Measurements from ENCODE around the gene ORC3. TPM values are rescaled to one million over a fixed set of nuclear protein-coding genes. Genes with fewer than 3 reads are reported as not detected.

The ORC3 gene
- total RNA-seq, 4 donors from 2014 or later = 11.2 to 24.8 (median 16.9) TPM

DNA sequence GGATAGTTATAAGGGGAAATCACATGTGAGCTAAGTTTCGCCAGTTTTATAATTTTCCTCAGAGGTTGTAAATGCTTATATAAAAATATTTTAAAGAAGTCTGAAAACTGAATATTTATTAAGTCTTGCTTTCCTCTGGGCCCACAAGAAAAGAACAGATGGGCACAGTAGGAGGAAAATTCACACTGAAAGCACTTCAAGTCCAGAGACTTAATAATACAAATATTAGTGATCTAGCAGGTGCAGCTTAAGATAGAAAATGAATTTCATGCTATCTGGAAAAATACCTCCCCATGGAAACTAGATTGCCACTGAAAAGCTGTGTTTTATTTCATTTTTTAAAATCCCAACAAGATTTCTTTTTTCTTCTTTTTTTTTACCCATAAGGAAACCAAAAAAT, 47.2 kb downstream of the ORC3 start:
- no peak for DNase-seq

DNA sequence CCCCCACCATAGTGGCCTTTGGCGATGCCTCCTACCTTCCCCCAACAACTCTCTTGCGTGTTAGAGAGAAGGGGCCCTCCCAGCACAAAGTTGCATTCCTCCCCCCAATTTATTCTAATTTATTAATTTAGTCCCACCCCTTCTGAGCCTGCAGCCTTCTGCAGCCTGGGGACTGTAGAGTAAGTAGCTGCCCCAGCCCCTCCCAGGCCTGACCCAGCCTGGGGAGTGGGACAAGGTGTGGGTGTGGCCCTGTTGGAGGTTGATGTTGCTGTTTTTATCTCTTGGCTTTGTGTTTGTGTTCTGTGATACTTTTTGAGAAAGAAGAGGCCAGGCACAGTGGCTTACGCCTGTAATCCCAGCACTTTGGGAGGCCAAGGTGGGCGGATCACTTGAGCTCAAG, 49.4 kb downstream of the ORC3 start:
- Histone ChIP-seq H3K27me3 (no peaks in the 10 kb centered on the region), H3K9me3 (no peaks in the 10 kb centered on the region), H3K4me1 (no peaks in the 10 kb centered on the region), H3K4me3 (no peak overlapping the region), H3K36me3 (peaks cover 0 to 10% (median 0%) of the 10 kb centered on the region in 3 donors), H3K27ac (no peak overlapping the region)
- TF ChIP-seq POLR2A (IDR thresholded peaks at IDR 0.05) = no peak
- TF ChIP-seq, protein P1, sequence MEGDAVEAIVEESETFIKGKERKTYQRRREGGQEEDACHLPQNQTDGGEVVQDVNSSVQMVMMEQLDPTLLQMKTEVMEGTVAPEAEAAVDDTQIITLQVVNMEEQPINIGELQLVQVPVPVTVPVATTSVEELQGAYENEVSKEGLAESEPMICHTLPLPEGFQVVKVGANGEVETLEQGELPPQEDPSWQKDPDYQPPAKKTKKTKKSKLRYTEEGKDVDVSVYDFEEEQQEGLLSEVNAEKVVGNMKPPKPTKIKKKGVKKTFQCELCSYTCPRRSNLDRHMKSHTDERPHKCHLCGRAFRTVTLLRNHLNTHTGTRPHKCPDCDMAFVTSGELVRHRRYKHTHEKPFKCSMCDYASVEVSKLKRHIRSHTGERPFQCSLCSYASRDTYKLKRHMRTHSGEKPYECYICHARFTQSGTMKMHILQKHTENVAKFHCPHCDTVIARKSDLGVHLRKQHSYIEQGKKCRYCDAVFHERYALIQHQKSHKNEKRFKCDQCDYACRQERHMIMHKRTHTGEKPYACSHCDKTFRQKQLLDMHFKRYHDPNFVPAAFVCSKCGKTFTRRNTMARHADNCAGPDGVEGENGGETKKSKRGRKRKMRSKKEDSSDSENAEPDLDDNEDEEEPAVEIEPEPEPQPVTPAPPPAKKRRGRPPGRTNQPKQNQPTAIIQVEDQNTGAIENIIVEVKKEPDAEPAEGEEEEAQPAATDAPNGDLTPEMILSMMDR (IDR thresholded peaks at IDR 0.05) = no peak
- DNase-seq = no peak

More for the DNA sequence above, 47.2 kb downstream of the ORC3 start:
- Histone ChIP-seq H3K27ac (no peak overlapping the region), H3K9me3 (no peaks in the 10 kb centered on the region), H3K36me3 (peaks cover 0 to 10% (median 0%) of the 10 kb centered on the region in 3 donors), H3K4me3 (no peak overlapping the region), H3K4me1 (no peaks in the 10 kb centered on the region), H3K27me3 (no peaks in the 10 kb centered on the region)
- no peak for TF ChIP-seq POLR2A (IDR thresholded peaks at IDR 0.05)
- TF ChIP-seq, protein P1 (IDR thresholded peaks at IDR 0.05) = no peak

DNA sequence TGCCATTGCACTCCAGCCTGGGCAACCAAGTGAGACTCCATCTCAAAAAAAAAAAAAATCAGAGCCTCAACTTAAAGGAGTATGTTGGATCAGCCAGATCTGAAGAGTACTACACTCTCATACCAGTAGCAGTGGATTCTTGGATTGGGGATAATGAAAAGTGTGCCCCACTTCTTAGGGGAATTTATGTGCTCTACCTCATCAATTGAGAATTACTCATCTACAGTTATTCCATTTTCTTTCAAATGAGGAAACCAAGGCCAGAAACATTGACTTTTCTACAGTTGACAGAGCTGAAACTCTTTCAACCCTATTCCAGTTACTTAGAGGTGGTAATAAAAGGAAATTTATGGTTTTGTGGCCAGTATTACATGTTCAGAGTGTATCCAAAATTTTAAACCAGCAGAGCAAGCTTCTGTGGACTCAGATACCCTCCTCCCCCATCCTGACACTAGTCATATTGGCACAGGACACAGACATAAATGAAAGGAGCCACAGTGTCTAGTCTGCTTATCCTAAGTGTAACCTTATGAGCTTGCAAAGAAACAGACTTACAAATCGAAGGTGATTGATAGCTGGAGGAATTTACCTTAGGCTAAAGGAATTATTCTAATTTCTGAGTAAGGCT, 51.2 kb downstream of the ORC3 start:
- no peak for DNase-seq
- no peak overlapping the region for H3K27ac ChIP-seq
- no peak overlapping the region for H3K4me3 ChIP-seq
- TF ChIP-seq POLR2A (IDR thresholded peaks at IDR 0.05) = no peak
- TF ChIP-seq, protein P1 (IDR thresholded peaks at IDR 0.05) = no peak
- no peaks in the 10 kb centered on the region for H3K4me1 ChIP-seq
- peaks cover 0 to 7% (median 0%) of the 10 kb centered on the region in 3 donors for H3K36me3 ChIP-seq
- H3K27me3 ChIP-seq = no peaks in the 10 kb centered on the region
- no peaks in the 10 kb centered on the region for H3K9me3 ChIP-seq

DNA sequence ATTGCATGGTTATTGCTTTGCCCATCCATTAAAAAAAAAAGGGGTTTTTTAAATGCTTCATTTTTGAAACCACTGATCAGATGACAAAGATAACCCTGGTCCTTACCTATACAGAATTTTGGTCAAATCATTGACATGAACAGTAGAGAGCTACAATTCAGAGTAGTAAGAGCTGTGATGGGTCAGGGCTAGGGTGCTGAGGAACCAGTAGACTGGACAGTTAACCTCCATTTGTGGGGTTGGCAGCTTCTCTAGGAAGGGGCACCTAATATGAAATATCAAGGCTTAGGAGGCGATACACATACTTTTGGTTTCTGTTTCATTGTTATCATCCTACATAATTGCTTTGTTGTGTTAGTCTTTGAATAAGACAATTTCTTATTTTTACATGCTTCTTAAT, 55.1 kb downstream of the ORC3 start:
- no peak for TF ChIP-seq POLR2A (IDR thresholded peaks at IDR 0.05)
- TF ChIP-seq, protein P1 (IDR thresholded peaks at IDR 0.05) = no peak
- Histone ChIP-seq H3K36me3 (no peaks in the 10 kb centered on the region), H3K27me3 (no peaks in the 10 kb centered on the region), H3K4me1 (no peaks in the 10 kb centered on the region), H3K9me3 (no peaks in the 10 kb centered on the region), H3K27ac (no peak overlapping the region), H3K4me3 (no peak overlapping the region)
- no peak for DNase-seq

DNA sequence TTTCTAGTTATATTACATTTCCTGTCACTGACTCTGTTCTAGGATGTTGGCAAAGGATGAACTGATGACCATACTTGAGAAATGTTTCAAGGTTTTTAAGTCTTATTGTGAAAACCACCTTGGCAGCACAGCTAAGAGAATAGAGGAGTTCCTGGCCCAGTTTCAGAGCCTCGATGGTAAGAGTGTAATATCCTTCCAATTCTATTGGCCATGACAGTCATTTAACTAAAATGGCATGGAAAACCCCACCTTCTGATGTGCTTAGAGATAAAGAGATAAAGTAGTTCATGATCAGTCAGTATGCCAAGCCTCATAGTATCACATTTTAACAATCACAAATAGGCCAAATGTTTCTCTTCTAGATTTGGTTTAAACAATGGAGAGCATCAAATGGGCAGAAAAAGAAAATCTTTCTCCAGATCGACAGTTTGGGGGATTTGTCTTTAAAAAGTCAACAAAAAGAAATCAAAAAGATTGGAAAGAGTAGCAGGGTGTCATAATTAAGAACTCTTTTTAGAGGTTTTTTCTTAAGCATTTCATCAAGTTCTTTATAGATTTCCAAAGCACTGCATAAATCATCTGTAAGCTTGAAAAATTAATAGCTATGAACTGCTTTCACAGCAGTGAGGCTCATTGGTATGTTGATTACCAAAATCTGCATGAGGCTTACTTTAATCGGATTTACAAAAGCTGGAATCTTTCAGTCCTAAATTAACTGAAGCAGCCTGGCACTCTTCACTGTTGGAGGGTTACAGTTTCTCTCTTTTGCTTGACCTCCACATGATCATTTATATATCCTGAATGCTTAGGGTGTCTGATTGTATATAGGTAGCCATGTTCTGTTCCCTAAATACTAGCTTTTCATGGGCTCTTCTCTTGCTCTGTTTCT, 63.4 kb downstream of the ORC3 start:
- no peak overlapping the region for H3K27ac ChIP-seq
- H3K9me3 ChIP-seq = no peaks in the 10 kb centered on the region
- H3K36me3 ChIP-seq = no peaks in the 10 kb centered on the region
- no peaks in the 10 kb centered on the region for H3K4me1 ChIP-seq
- no peak for TF ChIP-seq POLR2A (IDR thresholded peaks at IDR 0.05)
- TF ChIP-seq, protein P1 (IDR thresholded peaks at IDR 0.05) = no peak
- DNase-seq = no peak
- H3K4me3 ChIP-seq = no peak overlapping the region
- H3K27me3 ChIP-seq = no peaks in the 10 kb centered on the region

Data from Peyer's patch (tissue), 4 donors.